Measurements from ENCODE around the gene LPP. TPM values are rescaled to one million over a fixed set of nuclear protein-coding genes. Genes with fewer than 3 reads are reported as not detected.
A peak's percentile ranks its signal among the peaks of the same experiment; 100 is the strongest.

LPP gene
- total and polyA plus RNA-seq, 2 of the 13 experiments (the other 11 are each of a cell fraction or from before 2014, with no cell fraction given) = 19.2 to 29.9 TPM

DNA sequence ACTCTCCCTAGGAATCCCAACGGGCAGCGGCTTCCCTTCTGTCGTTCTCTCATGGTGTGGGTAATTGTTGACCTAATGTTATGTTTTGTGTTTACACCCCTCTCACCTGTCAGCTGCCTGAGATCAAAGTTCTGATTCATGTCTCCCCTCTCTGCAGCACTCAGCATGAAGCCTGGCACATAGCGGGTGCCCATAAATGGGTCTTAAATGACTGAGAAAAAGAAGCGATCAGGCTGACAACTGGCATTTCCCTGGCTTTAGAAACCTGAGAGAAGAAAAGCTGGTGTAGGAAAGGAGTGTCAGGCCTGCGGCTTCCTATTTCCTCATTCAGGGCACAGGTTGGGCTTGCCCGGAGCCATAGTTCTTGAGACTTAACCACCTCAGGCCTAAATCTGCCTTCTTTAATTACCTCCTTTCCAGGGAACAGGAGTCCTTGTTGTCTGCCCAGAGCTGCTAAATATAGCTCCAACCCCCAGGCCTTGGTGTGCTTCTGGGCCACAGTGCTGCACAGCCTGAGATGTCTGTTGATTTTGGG lies 31.8 kb downstream of the LPP start (continued):
- TF ChIP-seq SRSF4 (IDR thresholded peaks at IDR 0.05; ENCODE audit: low read depth, low read length, poor library complexity, severe bottlenecking) (no peak), ZNF207 (IDR thresholded peaks at IDR 0.05; ENCODE audit: borderline replicate concordance) (no peak), HMG20A (CRISPR knock-in tag; IDR thresholded peaks at IDR 0.05; ENCODE audit: borderline replicate concordance) (peak; percentile 92), MIER2 (CRISPR knock-in tag; IDR thresholded peaks at IDR 0.05) (0 out of 2 replicates have a peak, but pooled peaks have one; percentile 58), SMAD9 (CRISPR knock-in tag; IDR thresholded peaks at IDR 0.05) (no peak), KDM5A (IDR thresholded peaks at IDR 0.05; ENCODE audit: borderline replicate concordance, low read length) (no peak), MEIS1 (CRISPR knock-in tag; IDR thresholded peaks at IDR 0.05; ENCODE audit: borderline replicate concordance) (peak; percentile 82; the same call in 1 of the 2 replicates), ZNF3 (CRISPR knock-in tag; IDR thresholded peaks at IDR 0.05) (no peak), ZNF441 (CRISPR knock-in tag; IDR thresholded peaks at IDR 0.05; ENCODE audit: borderline replicate concordance) (no peak), ZC3H4 (CRISPR knock-in tag; IDR thresholded peaks at IDR 0.05; ENCODE audit: borderline replicate concordance) (no peak), ZNF572 (CRISPR knock-in tag; IDR thresholded peaks at IDR 0.05) (no peak), SIX1 (CRISPR knock-in tag; IDR thresholded peaks at IDR 0.05; ENCODE audit: borderline replicate concordance) (no peak), KDM4B (CRISPR knock-in tag; IDR thresholded peaks at IDR 0.05) (0 out of 2 replicates have a peak, but pooled peaks have one; percentile 35), HOMEZ (CRISPR knock-in tag; IDR thresholded peaks at IDR 0.05; ENCODE audit: low read depth) (peak; percentile 70; the same call in 1 of the 2 replicates), CREB1 (IDR thresholded peaks at IDR 0.05) (no peak), CREB1 (CRISPR knock-in tag; IDR thresholded peaks at IDR 0.05) (no peak), ZNF615 (CRISPR knock-in tag; IDR thresholded peaks at IDR 0.05; ENCODE audit: borderline replicate concordance) (no peak), PREB (CRISPR knock-in tag; IDR thresholded peaks at IDR 0.05) (no peak), CHD4 (IDR thresholded peaks at IDR 0.05; ENCODE audit: borderline replicate concordance, low read length) (no peak), ZNF644 (CRISPR knock-in tag; IDR thresholded peaks at IDR 0.05; ENCODE audit: low read depth) (peak; percentile 69), GATAD2A (CRISPR knock-in tag; IDR thresholded peaks at IDR 0.05) (peak; percentile 91)
- TF ChIP-seq, protein P1, sequence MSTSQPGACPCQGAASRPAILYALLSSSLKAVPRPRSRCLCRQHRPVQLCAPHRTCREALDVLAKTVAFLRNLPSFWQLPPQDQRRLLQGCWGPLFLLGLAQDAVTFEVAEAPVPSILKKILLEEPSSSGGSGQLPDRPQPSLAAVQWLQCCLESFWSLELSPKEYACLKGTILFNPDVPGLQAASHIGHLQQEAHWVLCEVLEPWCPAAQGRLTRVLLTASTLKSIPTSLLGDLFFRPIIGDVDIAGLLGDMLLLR (CRISPR knock-in tag; IDR thresholded peaks at IDR 0.05) = no peak
- TF ChIP-seq, protein P2, sequence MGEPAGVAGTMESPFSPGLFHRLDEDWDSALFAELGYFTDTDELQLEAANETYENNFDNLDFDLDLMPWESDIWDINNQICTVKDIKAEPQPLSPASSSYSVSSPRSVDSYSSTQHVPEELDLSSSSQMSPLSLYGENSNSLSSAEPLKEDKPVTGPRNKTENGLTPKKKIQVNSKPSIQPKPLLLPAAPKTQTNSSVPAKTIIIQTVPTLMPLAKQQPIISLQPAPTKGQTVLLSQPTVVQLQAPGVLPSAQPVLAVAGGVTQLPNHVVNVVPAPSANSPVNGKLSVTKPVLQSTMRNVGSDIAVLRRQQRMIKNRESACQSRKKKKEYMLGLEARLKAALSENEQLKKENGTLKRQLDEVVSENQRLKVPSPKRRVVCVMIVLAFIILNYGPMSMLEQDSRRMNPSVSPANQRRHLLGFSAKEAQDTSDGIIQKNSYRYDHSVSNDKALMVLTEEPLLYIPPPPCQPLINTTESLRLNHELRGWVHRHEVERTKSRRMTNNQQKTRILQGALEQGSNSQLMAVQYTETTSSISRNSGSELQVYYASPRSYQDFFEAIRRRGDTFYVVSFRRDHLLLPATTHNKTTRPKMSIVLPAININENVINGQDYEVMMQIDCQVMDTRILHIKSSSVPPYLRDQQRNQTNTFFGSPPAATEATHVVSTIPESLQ (CRISPR knock-in tag; conservative IDR thresholded peaks at IDR 0.05) = no peak
- TF ChIP-seq, protein P3, sequence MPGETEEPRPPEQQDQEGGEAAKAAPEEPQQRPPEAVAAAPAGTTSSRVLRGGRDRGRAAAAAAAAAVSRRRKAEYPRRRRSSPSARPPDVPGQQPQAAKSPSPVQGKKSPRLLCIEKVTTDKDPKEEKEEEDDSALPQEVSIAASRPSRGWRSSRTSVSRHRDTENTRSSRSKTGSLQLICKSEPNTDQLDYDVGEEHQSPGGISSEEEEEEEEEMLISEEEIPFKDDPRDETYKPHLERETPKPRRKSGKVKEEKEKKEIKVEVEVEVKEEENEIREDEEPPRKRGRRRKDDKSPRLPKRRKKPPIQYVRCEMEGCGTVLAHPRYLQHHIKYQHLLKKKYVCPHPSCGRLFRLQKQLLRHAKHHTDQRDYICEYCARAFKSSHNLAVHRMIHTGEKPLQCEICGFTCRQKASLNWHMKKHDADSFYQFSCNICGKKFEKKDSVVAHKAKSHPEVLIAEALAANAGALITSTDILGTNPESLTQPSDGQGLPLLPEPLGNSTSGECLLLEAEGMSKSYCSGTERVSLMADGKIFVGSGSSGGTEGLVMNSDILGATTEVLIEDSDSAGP (CRISPR knock-in tag; IDR thresholded peaks at IDR 0.05; ENCODE audit: borderline replicate concordance) = no peak
